DND-41 (cell line): ENCODE results near the gene PRSS33.

ENCODE experiments used
- ATAC-seq: fragments of 200-7000 bp; cut with Tn5 transposase; 3 replicates; pipeline ENCODE4 v1.9.1; 2021; ENCODE audit warnings: low read depth; ENCODE audit not compliant: insufficient read depth
- DNase-seq: peaks from one replicate; pipeline ENCODE4 v3.0.0-alpha.2; 2020
- H2AFZ ChIP-seq: 2 replicates; pipeline ENCODE4 v1.6.0; 2012; ENCODE audit warnings: low read depth, low read length
- H3K27ac ChIP-seq: 2 replicates; pipeline ENCODE4 v1.5.1; 2012; ENCODE audit warnings: low read length, inconsistent platforms
- H3K27me3 ChIP-seq: fragments of 200-600 bp; sonication (generic); 2 replicates; pipeline ENCODE4 v1.6.0; 2012; ENCODE audit warnings: low read length, mild to moderate bottlenecking, inconsistent platforms; ENCODE audit not compliant: insufficient read depth, poor library complexity
- H3K36me3 ChIP-seq: 2 replicates; pipeline ENCODE4 v1.5.1; 2012; ENCODE audit warnings: low read length, inconsistent platforms; ENCODE audit not compliant: insufficient read depth
- H3K4me1 ChIP-seq: 2 replicates; pipeline ENCODE4 v1.5.1; 2012; ENCODE audit warnings: mild to moderate bottlenecking, low read length; ENCODE audit not compliant: insufficient read depth
- H3K4me2 ChIP-seq: 2 replicates; pipeline ENCODE4 v1.6.0; 2012; ENCODE audit warnings: mild to moderate bottlenecking, moderate library complexity, low read length, inconsistent platforms; ENCODE audit not compliant: insufficient read depth
- H3K4me3 ChIP-seq, 2 experiments: fragments of 200-600 bp in 1 of 2; shearing (Covaris generic) in 1 of 2; 2 replicates each; pipeline ENCODE4 v1.5.1; 2012 to 2016; ENCODE audit warnings: inconsistent platforms in 2 of 2, low read length in 2 of 2, mild to moderate bottlenecking in 2 of 2, low read depth in 1 of 2, moderate library complexity in 1 of 2
- H3K79me2 ChIP-seq: 2 replicates; pipeline ENCODE4 v1.6.0; 2012; ENCODE audit warnings: low read length, inconsistent platforms; ENCODE audit not compliant: insufficient read depth
- H3K9ac ChIP-seq: 2 replicates; pipeline ENCODE4 v1.6.0; 2012; ENCODE audit warnings: low read depth, mild to moderate bottlenecking, inconsistent platforms, low read length, moderate library complexity
- H3K9me3 ChIP-seq: 2 replicates; pipeline ENCODE4 v1.5.1; 2012; ENCODE audit warnings: low read length, moderate library complexity, mild to moderate bottlenecking, inconsistent platforms; ENCODE audit not compliant: insufficient read depth, severe bottlenecking
- H4K20me1 ChIP-seq: 2 replicates; pipeline ENCODE4 v1.6.0; 2012; ENCODE audit warnings: low read length; ENCODE audit not compliant: insufficient read depth
- CTCF ChIP-seq: IDR thresholded peaks from 2 replicates; pipeline ENCODE4 v1.5.1; 2012; ENCODE audit warnings: borderline replicate concordance, low read length, moderate library complexity, mild to moderate bottlenecking; ENCODE audit not compliant: poor library complexity, severe bottlenecking; ENCODE audit errors: extremely low read depth
- EZH2 ChIP-seq: IDR thresholded peaks from 3 replicates; pipeline ENCODE4 v1.6.1; 2012; ENCODE audit warnings: borderline replicate concordance, low read depth, mild to moderate bottlenecking, moderate library complexity, low read length, inconsistent platforms; ENCODE audit not compliant: severe bottlenecking

PRSS33 gene

GRCh38 chr16:2771496-2772402 is 15.6 kb downstream of the PRSS33 start:
- Histone ChIP-seq H3K27ac (no peak overlapping the region), H3K9ac (no peak overlapping the region), H3K79me2 (peaks cover 64% of the 10 kb centered on the region), H3K4me3 (no peak overlapping the region), H3K36me3 (peaks cover 87% of the 10 kb centered on the region), H4K20me1 (peaks cover 85% of the 10 kb centered on the region), H3K9me3 (no peaks in the 10 kb centered on the region), H3K4me2 (no peak overlapping the region), H3K4me1 (peaks cover 22% of the 10 kb centered on the region), H2AFZ (no peak overlapping the region), H3K27me3 (no peaks in the 10 kb centered on the region)
- DNase-seq (no peak), ATAC-seq (0 out of 3 replicates have a peak, but pooled peaks have one; percentile 4)
- TF ChIP-seq EZH2 (no peak), CTCF (no peak)

- H3K36me3 ChIP-seq = peaks cover 99% of the 10 kb centered on the region
- no peaks in the 10 kb centered on the region for H3K9me3 ChIP-seq
- peak; percentile 43 for ATAC-seq
- H3K79me2 ChIP-seq = peaks cover 64% of the 10 kb centered on the region
- peak; percentile 36 for DNase-seq
- H2AFZ ChIP-seq = no peak overlapping the region
- H3K27ac ChIP-seq = no peak overlapping the region
- no peak overlapping the region for H3K4me2 ChIP-seq
- TF ChIP-seq EZH2 = no peak
- peak; percentile 48 for TF ChIP-seq CTCF
- H3K27me3 ChIP-seq = no peaks in the 10 kb centered on the region
- H4K20me1 ChIP-seq = peaks cover 87% of the 10 kb centered on the region
- no peak overlapping the region for H3K4me3 ChIP-seq
- H3K4me1 ChIP-seq = peaks cover 10% of the 10 kb centered on the region
- H3K9ac ChIP-seq = no peak overlapping the region
Measured at GRCh38 chr16:2770057-2770951, 17.1 kb downstream of the PRSS33 start.

- no peak overlapping the region for H3K27ac ChIP-seq
- H3K9me3 ChIP-seq = no peaks in the 10 kb centered on the region
- DNase-seq = no peak
- no peak overlapping the region for H3K9ac ChIP-seq
- no peak for ATAC-seq
- peaks cover 89% of the 10 kb centered on the region for H4K20me1 ChIP-seq
- no peak overlapping the region for H3K4me3 ChIP-seq
- peaks cover 64% of the 10 kb centered on the region for H3K79me2 ChIP-seq
- H3K4me1 ChIP-seq = peaks cover 5% of the 10 kb centered on the region; the same call in 1 of the 2 replicates
- H3K4me2 ChIP-seq = no peak overlapping the region
- no peak overlapping the region for H2AFZ ChIP-seq
- H3K36me3 ChIP-seq = peaks cover 99% of the 10 kb centered on the region
- no peaks in the 10 kb centered on the region for H3K27me3 ChIP-seq
- TF ChIP-seq EZH2 (no peak), CTCF (no peak)
Measured at GRCh38 chr16:2769675-2770056, 17.7 kb downstream of the PRSS33 start.
